ENCODE data around the gene MYOD1. TPM values are rescaled to one million over a fixed set of nuclear protein-coding genes. Genes with fewer than 3 reads are reported as not detected.

The MYOD1 gene
- total RNA-seq, 1 donor from 2014 or later: not detected

GRCh38 chr11:17734986-17735817 is 15.8 kb downstream of the MYOD1 start:
- no peak overlapping the region for H3K4me3 Mint-ChIP-seq
- H3K27me3 Mint-ChIP-seq: peaks cover 49% of the 10 kb centered on the region
- no peak overlapping the region for H3K27ac Mint-ChIP-seq
- intact Hi-C loops (cut with micrococcal nuclease): loop anchor here (1.0 to 10.0 kb wide), 3 partner anchors 136 to 372 kb away; partner anchors contain the start of genes KCNJ11 and SAAL1
- H3K4me1 Mint-ChIP-seq: peaks cover 4% of the 10 kb centered on the region
- peak; percentile 84 for DNase-seq
- H3K9me3 Mint-ChIP-seq: no peaks in the 10 kb centered on the region
- no peaks in the 10 kb centered on the region for H3K36me3 Mint-ChIP-seq (ENCODE audit: low read depth)

GRCh38 chr11:17735818-17736578 is 16.6 kb downstream of the MYOD1 start:
- Mint-ChIP-seq H3K27me3 (peaks cover 49% of the 10 kb centered on the region), H3K4me3 (no peak overlapping the region), H3K9me3 (no peaks in the 10 kb centered on the region), H3K27ac (no peak overlapping the region), H3K4me1 (peaks cover 4% of the 10 kb centered on the region), H3K36me3 (ENCODE audit: low read depth) (no peaks in the 10 kb centered on the region)
- DNase-seq: no peak
- intact Hi-C loops (cut with micrococcal nuclease): loop anchor here (10.0 kb wide), 1 partner anchor 351 kb away; the partner anchor contains the start of gene KCNJ11

GRCh38 chr11:17736579-17736893 is 17.2 kb downstream of the MYOD1 start:
- intact Hi-C loops (cut with micrococcal nuclease): loop anchor here (10.0 kb wide), 1 partner anchor 352 kb away; the partner anchor contains the start of gene KCNJ11
- Mint-ChIP-seq H3K4me1 (peaks cover 4% of the 10 kb centered on the region), H3K36me3 (ENCODE audit: low read depth) (no peaks in the 10 kb centered on the region), H3K27me3 (peaks cover 49% of the 10 kb centered on the region), H3K4me3 (no peak overlapping the region), H3K27ac (no peak overlapping the region), H3K9me3 (no peaks in the 10 kb centered on the region)
- DNase-seq: no peak

- peaks cover 44% of the 10 kb centered on the region for H3K27me3 Mint-ChIP-seq
- H3K4me1 Mint-ChIP-seq: peaks cover 4% of the 10 kb centered on the region
- DNase-seq: no peak
- H3K36me3 Mint-ChIP-seq (ENCODE audit: low read depth): no peaks in the 10 kb centered on the region
- intact Hi-C loops (cut with micrococcal nuclease): loop anchor here (10.0 kb wide), 1 partner anchor 352 kb away; the partner anchor contains the start of gene KCNJ11
- H3K27ac Mint-ChIP-seq: no peak overlapping the region
- no peak overlapping the region for H3K4me3 Mint-ChIP-seq
- H3K9me3 Mint-ChIP-seq: no peaks in the 10 kb centered on the region
Measured at GRCh38 chr11:17736930-17737817, 17.8 kb downstream of the MYOD1 start.

- no peak overlapping the region for H3K4me3 Mint-ChIP-seq
- intact Hi-C loops (cut with micrococcal nuclease): loop anchor here (10.0 kb wide), 1 partner anchor 354 kb away; the partner anchor contains the start of gene KCNJ11
- H3K27ac Mint-ChIP-seq: no peak overlapping the region
- H3K27me3 Mint-ChIP-seq: peaks cover 32% of the 10 kb centered on the region
- H3K36me3 Mint-ChIP-seq (ENCODE audit: low read depth): no peaks in the 10 kb centered on the region
- DNase-seq: no peak
- peaks cover 4% of the 10 kb centered on the region for H3K4me1 Mint-ChIP-seq
- no peaks in the 10 kb centered on the region for H3K9me3 Mint-ChIP-seq
Measured at GRCh38 chr11:17738151-17738973, 19.0 kb downstream of the MYOD1 start.

GRCh38 chr11:17739945-17740338 is 20.6 kb downstream of the MYOD1 start:
- H3K4me3 Mint-ChIP-seq: no peak overlapping the region
- no peaks in the 10 kb centered on the region for H3K9me3 Mint-ChIP-seq
- no peaks in the 10 kb centered on the region for H3K4me1 Mint-ChIP-seq
- H3K27ac Mint-ChIP-seq: no peak overlapping the region
- peaks cover 23% of the 10 kb centered on the region for H3K27me3 Mint-ChIP-seq
- DNase-seq: no peak
- intact Hi-C loops (cut with micrococcal nuclease): loop anchor here (10.0 kb wide), 1 partner anchor 355 kb away; the partner anchor contains the start of gene KCNJ11
- no peaks in the 10 kb centered on the region for H3K36me3 Mint-ChIP-seq (ENCODE audit: low read depth)

- no peaks in the 10 kb centered on the region for H3K9me3 Mint-ChIP-seq
- no peaks in the 10 kb centered on the region for H3K4me1 Mint-ChIP-seq
- H3K27me3 Mint-ChIP-seq: peaks cover 23% of the 10 kb centered on the region
- intact Hi-C loops (cut with micrococcal nuclease): no loop called here
- no peak overlapping the region for H3K27ac Mint-ChIP-seq
- H3K36me3 Mint-ChIP-seq (ENCODE audit: low read depth): no peaks in the 10 kb centered on the region
- no peak for DNase-seq
- no peak overlapping the region for H3K4me3 Mint-ChIP-seq
Measured at GRCh38 chr11:17740649-17741235, 21.4 kb downstream of the MYOD1 start.

GRCh38 chr11:17741487-17741886 is 22.1 kb downstream of the MYOD1 start:
- H3K9me3 Mint-ChIP-seq: no peaks in the 10 kb centered on the region
- H3K4me1 Mint-ChIP-seq: no peaks in the 10 kb centered on the region
- H3K27ac Mint-ChIP-seq: no peak overlapping the region
- no peak for DNase-seq
- intact Hi-C loops (cut with micrococcal nuclease): no loop called here
- no peaks in the 10 kb centered on the region for H3K36me3 Mint-ChIP-seq (ENCODE audit: low read depth)
- no peak overlapping the region for H3K4me3 Mint-ChIP-seq
- H3K27me3 Mint-ChIP-seq: peaks cover 19% of the 10 kb centered on the region

- DNase-seq: no peak
- Mint-ChIP-seq H3K27ac (no peak overlapping the region), H3K36me3 (ENCODE audit: low read depth) (no peaks in the 10 kb centered on the region), H3K27me3 (peaks cover 14% of the 10 kb centered on the region), H3K4me1 (no peaks in the 10 kb centered on the region), H3K4me3 (no peak overlapping the region), H3K9me3 (no peaks in the 10 kb centered on the region)
- intact Hi-C loops (cut with micrococcal nuclease): no loop called here
Measured at GRCh38 chr11:17742019-17742418, 22.6 kb downstream of the MYOD1 start.

GRCh38 chr11:17743026-17743807 is 23.8 kb downstream of the MYOD1 start:
- DNase-seq: no peak
- Mint-ChIP-seq H3K36me3 (ENCODE audit: low read depth) (no peaks in the 10 kb centered on the region), H3K4me1 (no peaks in the 10 kb centered on the region), H3K27ac (no peak overlapping the region), H3K4me3 (no peak overlapping the region), H3K9me3 (no peaks in the 10 kb centered on the region), H3K27me3 (peaks cover 8% of the 10 kb centered on the region)
- intact Hi-C loops (cut with micrococcal nuclease): no loop called here

GRCh38 chr11:17743808-17744119 is 24.4 kb downstream of the MYOD1 start:
- intact Hi-C loops (cut with micrococcal nuclease): no loop called here
- H3K27ac Mint-ChIP-seq: no peak overlapping the region
- no peaks in the 10 kb centered on the region for H3K36me3 Mint-ChIP-seq (ENCODE audit: low read depth)
- H3K9me3 Mint-ChIP-seq: no peaks in the 10 kb centered on the region
- H3K4me3 Mint-ChIP-seq: no peak overlapping the region
- H3K4me1 Mint-ChIP-seq: no peaks in the 10 kb centered on the region
- H3K27me3 Mint-ChIP-seq: peaks cover 5% of the 10 kb centered on the region
- no peak for DNase-seq

Data from activated CD4-positive, alpha-beta T cell treated with anti-CD3 and anti-CD28 coated beads, Interleukin-2, amount 10 ng/mL, durations not matched to agents 24 days and 14 days (primary cell).